MCF 10A (cell line): ENCODE measurements around the gene MAP1LC3B2. TPM values are rescaled to one million over a fixed set of nuclear protein-coding genes. Genes with fewer than 3 reads are reported as not detected.
"Not testable (repeated sequence)": the region's sequence is repeated elsewhere in the genome, so short reads cannot be mapped to it uniquely, and the experiment has no call there.

ENCODE experiments used
- BruUV-seq: library from RNA; stranded (reverse); fragments of 400-500 nt; replicated peaks from 2 replicates; lab custom pipeline; 2021; lab: Mats Ljungman, UMichigan
- CTCF ChIA-PET: fragments of 300-600 bp; sonication (Branson Sonifier 250); formaldehyde crosslinking; extraction: SDS; loops from one replicate; lab custom pipeline; 2021; ENCODE audit warnings: antibody characterized with exemption, inconsistent platforms; lab: Yijun Ruan, JAX
- POLR2A ChIA-PET: fragments of 300-600, 350-650 bp; sonication (Branson Sonifier 250); formaldehyde crosslinking; extraction: SDS; loops from one replicate; lab custom pipeline; 2020; ENCODE audit warnings: antibody characterized with exemption, inconsistent platforms; lab: Yijun Ruan, JAX
- DNase-seq: peaks from one replicate; pipeline ENCODE4 v3.0.0-alpha.2; 2018; ENCODE audit not compliant: unreplicated experiment
- H3K27ac Mint-ChIP-seq: one replicate; pipeline ENCODE4 v1.8.0; 2022; ENCODE audit warnings: mild to moderate bottlenecking, low read depth, mixed read lengths; ENCODE audit not compliant: unreplicated experiment
- H3K27me3 Mint-ChIP-seq: one replicate; pipeline ENCODE4 v1.8.0; 2022; ENCODE audit warnings: mixed read lengths; ENCODE audit not compliant: insufficient read depth, unreplicated experiment
- H3K36me3 Mint-ChIP-seq: one replicate; pipeline ENCODE4 v1.8.0; 2022; ENCODE audit warnings: mild to moderate bottlenecking, moderate library complexity, mixed read lengths; ENCODE audit not compliant: insufficient read depth, unreplicated experiment
- H3K4me1 Mint-ChIP-seq: one replicate; pipeline ENCODE4 v1.8.0; 2022; ENCODE audit warnings: mixed read lengths; ENCODE audit not compliant: insufficient read depth, unreplicated experiment
- H3K4me3 Mint-ChIP-seq: one replicate; pipeline ENCODE4 v1.8.0; 2022; ENCODE audit warnings: mild to moderate bottlenecking, moderate library complexity, mixed read lengths; ENCODE audit not compliant: unreplicated experiment
- H3K9me3 Mint-ChIP-seq: one replicate; pipeline ENCODE4 v1.8.0; 2022; ENCODE audit warnings: mixed read lengths; ENCODE audit not compliant: unreplicated experiment
- intact Hi-C: fragments of 100-400 bp; cut with micrococcal nuclease; formaldehyde crosslinking; loops from 2 replicates; pipeline ENCODE4 v1.14.1; 2022
- total RNA-seq: library from RNA; stranded (reverse); gene quantifications from 2 replicates; pipeline ENCODE4 v1.2.3, GENCODE V29; 2022
- TF ChIP-seq, protein P1 (sequence below): fragments of 200-600 bp; IDR thresholded peaks from one replicate; pipeline ENCODE4 v1.8.0; 2022; ENCODE audit warnings: antibody characterized with exemption, mild to moderate bottlenecking; ENCODE audit not compliant: unreplicated experiment

MAP1LC3B2 gene
- total RNA-seq, 1 experiment from 2014 or later, result 3.4 TPM

DNA sequence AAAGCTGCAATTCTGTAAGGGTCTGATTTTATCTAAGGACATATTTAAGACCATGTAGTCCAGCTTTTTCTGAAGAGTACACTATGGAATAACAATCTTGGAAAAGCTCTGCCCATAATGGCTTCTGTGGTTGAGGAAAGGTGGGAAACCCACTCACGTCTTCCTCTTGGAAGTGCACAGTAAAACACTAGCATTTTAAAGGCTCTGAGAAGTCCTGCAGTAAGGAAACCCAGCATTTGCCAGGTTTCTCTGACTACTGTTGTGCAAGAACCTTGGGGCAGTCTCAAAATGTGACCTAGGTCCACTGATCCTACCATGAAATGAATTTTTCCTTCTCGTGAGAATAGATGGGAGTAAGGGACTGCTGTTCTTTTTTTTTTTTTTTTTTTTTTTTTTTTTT, 11.9 kb downstream of the MAP1LC3B2 start:
- H3K9me3 Mint-ChIP-seq, result no peaks in the 10 kb centered on the region
- no peaks in the 10 kb centered on the region for H3K27me3 Mint-ChIP-seq
- no TSS peak for BruUV-seq
- no peak overlapping the region for H3K4me3 Mint-ChIP-seq
- no peaks in the 10 kb centered on the region for H3K36me3 Mint-ChIP-seq
- POLR2A ChIA-PET, result no interaction called here
- H3K4me1 Mint-ChIP-seq, result no peaks in the 10 kb centered on the region
- H3K27ac Mint-ChIP-seq, result no peak overlapping the region
- TF ChIP-seq, protein P1, sequence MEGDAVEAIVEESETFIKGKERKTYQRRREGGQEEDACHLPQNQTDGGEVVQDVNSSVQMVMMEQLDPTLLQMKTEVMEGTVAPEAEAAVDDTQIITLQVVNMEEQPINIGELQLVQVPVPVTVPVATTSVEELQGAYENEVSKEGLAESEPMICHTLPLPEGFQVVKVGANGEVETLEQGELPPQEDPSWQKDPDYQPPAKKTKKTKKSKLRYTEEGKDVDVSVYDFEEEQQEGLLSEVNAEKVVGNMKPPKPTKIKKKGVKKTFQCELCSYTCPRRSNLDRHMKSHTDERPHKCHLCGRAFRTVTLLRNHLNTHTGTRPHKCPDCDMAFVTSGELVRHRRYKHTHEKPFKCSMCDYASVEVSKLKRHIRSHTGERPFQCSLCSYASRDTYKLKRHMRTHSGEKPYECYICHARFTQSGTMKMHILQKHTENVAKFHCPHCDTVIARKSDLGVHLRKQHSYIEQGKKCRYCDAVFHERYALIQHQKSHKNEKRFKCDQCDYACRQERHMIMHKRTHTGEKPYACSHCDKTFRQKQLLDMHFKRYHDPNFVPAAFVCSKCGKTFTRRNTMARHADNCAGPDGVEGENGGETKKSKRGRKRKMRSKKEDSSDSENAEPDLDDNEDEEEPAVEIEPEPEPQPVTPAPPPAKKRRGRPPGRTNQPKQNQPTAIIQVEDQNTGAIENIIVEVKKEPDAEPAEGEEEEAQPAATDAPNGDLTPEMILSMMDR, result no peak
- CTCF ChIA-PET, result no interaction called here
- no peak for DNase-seq
- intact Hi-C loops, result no loop called here

DNA sequence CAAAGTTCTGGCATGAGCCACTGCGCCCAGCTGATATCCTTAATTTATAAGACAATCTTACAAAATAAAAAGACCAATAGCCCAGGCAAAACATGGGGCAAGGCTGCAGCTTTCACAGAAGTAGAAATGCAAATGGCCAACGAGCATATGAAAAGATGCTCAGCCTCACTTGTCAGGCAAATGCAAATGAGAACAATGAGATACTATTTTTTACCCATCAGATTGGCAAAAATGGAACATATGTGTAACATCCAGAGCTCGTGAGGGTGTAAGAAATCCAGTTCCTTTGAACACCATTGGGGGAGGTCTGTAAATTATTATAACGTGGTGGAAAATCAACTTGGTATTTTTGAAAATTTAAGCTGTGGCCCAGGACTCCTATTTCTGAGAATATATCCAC, 14.6 kb downstream of the MAP1LC3B2 start:
- no peak overlapping the region for H3K4me3 Mint-ChIP-seq
- intact Hi-C loops, result no loop called here
- ChIA-PET CTCF (interaction anchor here (0.6 to 1.0 kb wide), 3 partner anchors 12 to 116 kb away, joined by 3 to 5 read pairs (median 4); no protein-coding TSS in a partner anchor), POLR2A (no interaction called here)
- no peak overlapping the region for H3K27ac Mint-ChIP-seq
- no peaks in the 10 kb centered on the region for H3K9me3 Mint-ChIP-seq
- no peaks in the 10 kb centered on the region for H3K36me3 Mint-ChIP-seq
- no TSS peak for BruUV-seq
- H3K4me1 Mint-ChIP-seq, result no peaks in the 10 kb centered on the region
- no peak for DNase-seq
- no peaks in the 10 kb centered on the region for H3K27me3 Mint-ChIP-seq
- TF ChIP-seq, protein P1, result no peak

DNA sequence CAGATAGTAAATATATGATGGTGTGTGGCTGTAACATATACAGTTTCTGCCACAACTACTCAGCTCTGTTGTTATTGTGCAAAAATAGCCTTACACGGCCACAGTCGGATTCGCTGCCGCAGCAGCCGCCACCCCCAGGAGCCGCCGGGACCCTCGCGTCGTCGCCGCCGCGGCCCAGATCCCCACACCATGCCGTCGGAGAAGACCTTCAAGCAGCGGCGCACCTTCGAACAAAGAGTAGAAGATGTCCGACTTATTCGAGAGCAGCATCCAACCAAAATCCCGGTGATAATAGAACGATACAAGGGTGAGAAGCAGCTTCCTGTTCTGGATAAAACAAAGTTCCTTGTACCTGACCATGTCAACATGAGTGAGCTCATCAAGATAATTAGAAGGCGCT, 16.6 kb downstream of the MAP1LC3B2 start:
- ChIA-PET POLR2A (interaction anchor here (0.6 to 0.7 kb wide), 2 partner anchors 24 to 435 kb away, joined by 3 to 4 read pairs; no protein-coding TSS in a partner anchor), CTCF (interaction anchor here (0.6 kb wide), 1 partner anchor 483 kb away, joined by 4 read pairs; no protein-coding TSS in a partner anchor)
- intact Hi-C loops, H3K9me3 Mint-ChIP-seq, H3K4me1 Mint-ChIP-seq, BruUV-seq, H3K27ac Mint-ChIP-seq, H3K36me3 Mint-ChIP-seq, DNase-seq, H3K27me3 Mint-ChIP-seq, H3K4me3 Mint-ChIP-seq: not testable (repeated sequence)

DNA sequence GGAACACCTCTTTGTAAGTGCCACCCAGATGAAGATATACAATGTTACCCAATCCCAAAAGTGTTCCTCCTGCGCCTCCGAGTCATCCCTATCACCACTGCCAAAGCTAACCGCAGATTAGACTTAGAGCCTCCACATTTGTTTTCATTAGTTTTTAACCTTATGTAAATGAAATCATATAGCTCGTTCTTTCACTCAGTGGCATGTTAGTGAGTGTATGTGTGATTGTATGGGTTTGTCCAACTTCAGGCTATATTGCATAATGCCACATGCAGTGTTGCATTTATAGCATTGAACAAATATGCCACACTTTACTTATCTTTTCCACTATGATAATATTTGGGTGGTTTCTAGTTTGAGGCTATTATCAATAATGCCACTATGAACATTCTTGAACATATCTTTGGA, 18.0 kb downstream of the MAP1LC3B2 start:
- intact Hi-C loops, result no loop called here
- BruUV-seq, result no TSS peak
- ChIA-PET CTCF (interaction anchor here (0.6 kb wide), 2 partner anchors 195 to 531 kb away, joined by 3 read pairs; no protein-coding TSS in a partner anchor), POLR2A (no interaction called here)
- H3K4me3 Mint-ChIP-seq, result no peak overlapping the region
- DNase-seq, result peak; percentile 79
- H3K36me3 Mint-ChIP-seq, result no peaks in the 10 kb centered on the region
- TF ChIP-seq, protein P1, result no peak
- no peaks in the 10 kb centered on the region for H3K9me3 Mint-ChIP-seq
- H3K27me3 Mint-ChIP-seq, result no peaks in the 10 kb centered on the region
- H3K4me1 Mint-ChIP-seq, result no peaks in the 10 kb centered on the region
- no peak overlapping the region for H3K27ac Mint-ChIP-seq

DNA sequence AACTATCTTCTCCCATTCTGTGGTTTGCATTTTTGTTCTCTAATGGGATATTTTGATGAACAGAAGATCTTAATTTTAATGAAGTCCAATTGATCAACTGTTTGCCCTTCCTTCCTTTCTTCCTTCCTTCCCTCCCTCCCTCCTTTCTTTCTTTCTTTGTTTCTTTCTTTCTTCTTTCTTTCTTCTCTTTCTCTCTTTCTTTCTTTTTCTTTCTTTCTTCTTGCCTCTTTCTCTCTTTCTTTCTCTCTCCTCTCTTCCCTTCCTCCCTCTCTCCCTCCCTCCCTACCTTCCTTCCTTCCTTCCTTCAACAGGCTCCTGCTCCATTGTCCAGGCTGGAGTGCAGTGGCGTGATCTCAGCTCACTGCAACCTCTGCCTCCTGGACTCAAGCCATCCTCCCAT, 18.9 kb downstream of the MAP1LC3B2 start:
- H3K27ac Mint-ChIP-seq, result no peak overlapping the region
- intact Hi-C loops, result no loop called here
- no peaks in the 10 kb centered on the region for H3K36me3 Mint-ChIP-seq
- no peaks in the 10 kb centered on the region for H3K4me1 Mint-ChIP-seq
- ChIA-PET POLR2A (no interaction called here), CTCF (interaction anchor here (0.6 kb wide), 1 partner anchor 24 kb away, joined by 3 read pairs; no protein-coding TSS in a partner anchor)
- no peaks in the 10 kb centered on the region for H3K27me3 Mint-ChIP-seq
- BruUV-seq, result no TSS peak
- TF ChIP-seq, protein P1, result no peak
- no peak overlapping the region for H3K4me3 Mint-ChIP-seq
- no peaks in the 10 kb centered on the region for H3K9me3 Mint-ChIP-seq
- no peak for DNase-seq
